Ovary (tissue), 3 donors: ENCODE measurements around the gene CRTC1.

Experiments used
- CTCF ChIP-seq, 3 donors: fragments of 450-650 bp in 2 of 3; fragments of 200-600 bp in 1 of 3; IDR thresholded peaks; one replicate each; pipeline versions ENCODE4 v1.5.1 to v1.8.0; 2016 to 2022; ENCODE audit warnings: antibody characterized with exemption in 3 of 3, mild to moderate bottlenecking in 1 of 3
- EP300 ChIP-seq: sonication (generic); formaldehyde crosslinking; IDR thresholded peaks from one replicate; pipeline ENCODE4 v1.6.1; 2017; ENCODE audit warnings: antibody characterized with exemption
- POLR2A ChIP-seq: fragments of 450-650 bp; IDR thresholded peaks from one replicate; pipeline ENCODE4 v1.6.1; 2017; ENCODE audit warnings: antibody characterized with exemption, mild to moderate bottlenecking, moderate library complexity
- donor health status: DM: no; HTN: no; CAD: no.

GRCh38 chr19:18814063-18814462 lies 130.6 kb downstream of the CRTC1 start:
- TF ChIP-seq EP300 (no peak), CTCF (IDR thresholded peaks at IDR 0.05) (no peak), POLR2A (no peak)
